Mesendoderm (in vitro differentiated cells): ENCODE results near the gene ENDOU.

Source experiments
- DNase-seq: peaks from one replicate; pipeline ENCODE4 v3.0.0; 2013
- H2AK5ac ChIP-seq: 2 replicates; pipeline ENCODE4 v1.6.1; 2013; ENCODE audit warnings: low read length, inconsistent platforms
- H2BK120ac ChIP-seq: 2 replicates; pipeline ENCODE4 v1.6.1; 2013; ENCODE audit warnings: low read depth, mild to moderate bottlenecking, low read length, moderate library complexity, mixed read lengths
- H2BK15ac ChIP-seq: replicated peaks from 2 replicates; pipeline ENCODE4 v1.6.1; 2013; ENCODE audit warnings: low read depth, mild to moderate bottlenecking, moderate library complexity
- H2BK5ac ChIP-seq: 2 replicates; pipeline ENCODE4 v1.6.1; 2013; ENCODE audit warnings: low read length, inconsistent platforms
- H3K18ac ChIP-seq: 2 replicates; pipeline ENCODE4 v1.6.1; 2013; ENCODE audit warnings: mild to moderate bottlenecking, low read length, mixed read lengths
- H3K23ac ChIP-seq: one replicate; pipeline ENCODE4 v1.6.1; 2013; ENCODE audit warnings: low read length
- H3K27ac ChIP-seq: 2 replicates; pipeline ENCODE4 v1.5.1; 2013; ENCODE audit warnings: low read depth, mild to moderate bottlenecking, inconsistent platforms, low read length, moderate library complexity
- H3K27me3 ChIP-seq: 2 replicates; pipeline ENCODE4 v1.6.1; 2013; ENCODE audit warnings: low read length, control low read depth, mild to moderate bottlenecking, inconsistent platforms; ENCODE audit not compliant: insufficient read depth, poor library complexity
- H3K36me3 ChIP-seq: 2 replicates; pipeline ENCODE4 v1.6.1; 2013; ENCODE audit warnings: low read length, inconsistent platforms; ENCODE audit not compliant: control insufficient read depth, insufficient read depth
- H3K4ac ChIP-seq: one replicate; pipeline ENCODE4 v1.6.1; 2013; ENCODE audit warnings: low read depth, mild to moderate bottlenecking, low read length, moderate library complexity
- H3K4me1 ChIP-seq: 2 replicates; pipeline ENCODE4 v1.6.1; 2013; ENCODE audit warnings: low read depth, low read length, inconsistent platforms; ENCODE audit not compliant: control insufficient read depth
- H3K4me2 ChIP-seq: 2 replicates; pipeline ENCODE4 v1.6.1; 2013; ENCODE audit warnings: low read length
- H3K4me3 ChIP-seq: 2 replicates; pipeline ENCODE4 v1.5.1; 2013; ENCODE audit warnings: mild to moderate bottlenecking, low read length
- H3K56ac ChIP-seq: one replicate; pipeline ENCODE4 v1.6.1; 2013; ENCODE audit warnings: low read length
- H3K79me1 ChIP-seq: 2 replicates; pipeline ENCODE4 v1.6.1; 2013; ENCODE audit warnings: low read length, inconsistent platforms
- H3K79me2 ChIP-seq: 2 replicates; pipeline ENCODE4 v1.6.1; 2013; ENCODE audit warnings: mild to moderate bottlenecking, low read length; ENCODE audit not compliant: control insufficient read depth, insufficient read depth
- H3K9ac ChIP-seq: 2 replicates; pipeline ENCODE4 v1.6.1; 2013; ENCODE audit warnings: low read length, inconsistent platforms
- H4K5ac ChIP-seq: one replicate; pipeline ENCODE4 v1.6.1; 2013; ENCODE audit warnings: low read length
- H4K8ac ChIP-seq: one replicate; pipeline ENCODE4 v1.6.1; 2013; ENCODE audit warnings: low read depth, mild to moderate bottlenecking, control low read depth, low read length, moderate library complexity
- WGBS: extraction: QIAGEN DNeasy Blood & Tissue Kit; methylation state at CpG from one replicate; pipeline ENCODE4 v1.1.7; 2013; ENCODE audit warnings: low lambda C conversion rate, missing lambda C conversion rate; ENCODE audit not compliant: insufficient coverage; ENCODE audit errors: extremely low coverage; 5-methylcytosine and 5-hydroxymethylcytosine counted together

The ENDOU gene

GRCh38 chr12:47744005-47744651 is 18.8 kb upstream of the ENDOU start:
- DNase-seq: peak; percentile 85
- Histone ChIP-seq H3K23ac (no peak overlapping the region), H4K5ac (no peak overlapping the region), H3K27ac (no peak overlapping the region), H3K27me3 (no peaks in the 10 kb centered on the region), H3K4ac (no peak overlapping the region), H3K36me3 (no peaks in the 10 kb centered on the region), H3K4me1 (no peaks in the 10 kb centered on the region), H2BK120ac (no peak overlapping the region), H3K18ac (no peak overlapping the region), H4K8ac (no peak overlapping the region), H3K4me3 (no peak overlapping the region), H2AK5ac (no peak overlapping the region), H2BK5ac (no peak overlapping the region), H3K79me1 (no peaks in the 10 kb centered on the region), H3K4me2 (no peak overlapping the region), H3K56ac (peak overlapping the region; percentile 9), H3K9ac (no peak overlapping the region), H3K79me2 (no peaks in the 10 kb centered on the region), H2BK15ac (no peak overlapping the region)
- WGBS: no CpG with 5 or more reads among the region's 10 CpGs

- no peak overlapping the region for H3K23ac ChIP-seq
- no peak overlapping the region for H2BK15ac ChIP-seq
- no peak overlapping the region for H3K4me2 ChIP-seq
- no peaks in the 10 kb centered on the region for H3K27me3 ChIP-seq
- WGBS: no CpG with 5 or more reads among the region's 9 CpGs
- no peaks in the 10 kb centered on the region for H3K4me1 ChIP-seq
- peak overlapping the region; percentile 9 for H3K56ac ChIP-seq
- no peaks in the 10 kb centered on the region for H3K79me1 ChIP-seq
- no peak overlapping the region for H4K8ac ChIP-seq
- no peak overlapping the region for H3K27ac ChIP-seq
- no peaks in the 10 kb centered on the region for H3K79me2 ChIP-seq
- H2AK5ac ChIP-seq: no peak overlapping the region
- no peak overlapping the region for H4K5ac ChIP-seq
- no peak overlapping the region for H2BK5ac ChIP-seq
- no peak overlapping the region for H3K4ac ChIP-seq
- no peak overlapping the region for H3K18ac ChIP-seq
- H3K4me3 ChIP-seq: no peak overlapping the region
- no peak overlapping the region for H2BK120ac ChIP-seq
- no peaks in the 10 kb centered on the region for H3K36me3 ChIP-seq
- DNase-seq: no peak
- no peak overlapping the region for H3K9ac ChIP-seq
These were observed 18.1 kb upstream of the ENDOU start for GRCh38 chr12:47743311-47743860.

GRCh38 chr12:47742253-47742825 is 17.0 kb upstream of the ENDOU start:
- no peak overlapping the region for H2BK120ac ChIP-seq
- no CpG with 5 or more reads among the region's 7 CpGs for WGBS

GRCh38 chr12:47741340-47741703 is 16.0 kb upstream of the ENDOU start:
- no peak overlapping the region for H4K8ac ChIP-seq

More at GRCh38 chr12:47742253-47742825, 17.0 kb upstream of the ENDOU start:
- Histone ChIP-seq H3K27ac (no peak overlapping the region), H4K8ac (no peak overlapping the region), H4K5ac (no peak overlapping the region), H3K79me2 (no peaks in the 10 kb centered on the region), H3K4me3 (no peak overlapping the region), H3K9ac (no peak overlapping the region), H3K56ac (no peak overlapping the region), H3K4ac (no peak overlapping the region), H3K23ac (no peak overlapping the region), H2BK15ac (no peak overlapping the region), H3K27me3 (no peaks in the 10 kb centered on the region), H3K79me1 (no peaks in the 10 kb centered on the region), H2BK5ac (no peak overlapping the region), H3K18ac (no peak overlapping the region), H3K36me3 (no peaks in the 10 kb centered on the region), H3K4me1 (no peaks in the 10 kb centered on the region), H2AK5ac (no peak overlapping the region), H3K4me2 (no peak overlapping the region)
- DNase-seq: peak; percentile 65

GRCh38 chr12:47740606-47741339 is 15.5 kb upstream of the ENDOU start:
- Histone ChIP-seq H4K8ac (no peak overlapping the region), H3K9ac (no peak overlapping the region), H3K36me3 (no peaks in the 10 kb centered on the region), H3K27me3 (no peaks in the 10 kb centered on the region), H3K4me1 (no peaks in the 10 kb centered on the region), H2AK5ac (no peak overlapping the region), H2BK15ac (no peak overlapping the region), H3K79me1 (no peaks in the 10 kb centered on the region), H4K5ac (no peak overlapping the region), H3K27ac (no peak overlapping the region), H3K4ac (no peak overlapping the region), H3K18ac (no peak overlapping the region), H3K56ac (no peak overlapping the region), H3K4me2 (no peak overlapping the region), H2BK120ac (no peak overlapping the region), H3K4me3 (no peak overlapping the region), H2BK5ac (no peak overlapping the region), H3K79me2 (no peaks in the 10 kb centered on the region), H3K23ac (no peak overlapping the region)
- WGBS: no CpG with 5 or more reads among the region's 21 CpGs
- DNase-seq: no peak

More at GRCh38 chr12:47741340-47741703, 16.0 kb upstream of the ENDOU start:
- Histone ChIP-seq H2BK120ac (no peak overlapping the region), H2AK5ac (no peak overlapping the region), H3K79me1 (no peaks in the 10 kb centered on the region), H3K9ac (no peak overlapping the region), H3K27ac (no peak overlapping the region), H4K5ac (no peak overlapping the region), H3K27me3 (no peaks in the 10 kb centered on the region), H3K36me3 (no peaks in the 10 kb centered on the region), H3K79me2 (no peaks in the 10 kb centered on the region), H3K4me2 (no peak overlapping the region), H3K4me1 (no peaks in the 10 kb centered on the region), H3K18ac (no peak overlapping the region), H3K4ac (no peak overlapping the region), H2BK5ac (no peak overlapping the region), H3K56ac (no peak overlapping the region), H3K4me3 (no peak overlapping the region), H2BK15ac (no peak overlapping the region), H3K23ac (no peak overlapping the region)
- no peak for DNase-seq
- no CpG with 5 or more reads among the region's 4 CpGs for WGBS
